CD8-positive, alpha-beta memory T cell (primary cell): ENCODE measurements around the gene SORBS2. TPM values are rescaled to one million over a fixed set of nuclear protein-coding genes. Genes with fewer than 3 reads are reported as not detected.

Experiments used
- CTCF ChIA-PET: fragments of 350-600 bp; sonication (Branson Sonifier 250); formaldehyde crosslinking; loops from one replicate; lab custom pipeline; 2021; ENCODE audit warnings: antibody characterized with exemption; lab: Charles Lee
- POLR2A ChIA-PET: fragments of 350-600 bp; sonication (Branson Sonifier 250); formaldehyde crosslinking; loops from one replicate; lab custom pipeline; 2021; ENCODE audit warnings: antibody characterized with exemption; lab: Charles Lee
- DNase-seq, 5 donors: peaks; one replicate each; pipeline versions ENCODE4 v3.0.0 to v3.0.0-alpha.2; 2020 to 2022; ENCODE audit warnings: mixed read lengths in 1 of 5
- H3K27ac ChIP-seq: one replicate; pipeline ENCODE4 v1.7.0; 2013; ENCODE audit warnings: low read depth, mild to moderate bottlenecking, low read length, moderate library complexity
- H3K27me3 ChIP-seq: 2 replicates; pipeline ENCODE4 v1.7.0; 2013; ENCODE audit warnings: low read length, mild to moderate bottlenecking; ENCODE audit not compliant: insufficient read depth, poor library complexity, severe bottlenecking
- H3K36me3 ChIP-seq: 2 replicates; pipeline ENCODE4 v1.7.0; 2013; ENCODE audit warnings: mild to moderate bottlenecking, low read length, moderate library complexity; ENCODE audit not compliant: insufficient read depth
- H3K4me1 ChIP-seq: 2 replicates; pipeline ENCODE4 v1.7.0; 2013; ENCODE audit warnings: mild to moderate bottlenecking, low read length, moderate library complexity; ENCODE audit not compliant: insufficient read depth
- H3K4me3 ChIP-seq: 2 replicates; pipeline ENCODE4 v1.7.0; 2013; ENCODE audit warnings: mild to moderate bottlenecking, low read length
- H3K9me3 ChIP-seq: 2 replicates; pipeline ENCODE4 v1.7.0; 2013; ENCODE audit warnings: mild to moderate bottlenecking, low read length
- H3K27ac Mint-ChIP-seq, 8 donors: one replicate each; pipeline ENCODE4 v1.8.0; 2020 to 2021; ENCODE audit warnings: mixed read lengths in 8 of 8, mild to moderate bottlenecking in 6 of 8, inconsistent platforms in 3 of 8, moderate library complexity in 3 of 8
- H3K27me3 Mint-ChIP-seq, 2 donors: one replicate each; pipeline ENCODE4 v1.8.0; 2020 to 2021; ENCODE audit warnings: mixed read lengths in 2 of 2, mild to moderate bottlenecking in 1 of 2, moderate library complexity in 1 of 2
- H3K36me3 Mint-ChIP-seq, 3 donors: one replicate each; pipeline ENCODE4 v1.8.0; 2020 to 2021; ENCODE audit warnings: mixed read lengths in 3 of 3, inconsistent platforms in 1 of 3, mild to moderate bottlenecking in 1 of 3
- H3K4me1 Mint-ChIP-seq, 3 donors: one replicate each; pipeline ENCODE4 v1.8.0; 2020 to 2021; ENCODE audit warnings: mixed read lengths in 3 of 3, inconsistent platforms in 1 of 3, mild to moderate bottlenecking in 1 of 3
- H3K4me3 Mint-ChIP-seq, 7 donors: one replicate each; pipeline ENCODE4 v1.8.0; 2020 to 2021; ENCODE audit warnings: mixed read lengths in 7 of 7, mild to moderate bottlenecking in 6 of 7, moderate library complexity in 4 of 7, inconsistent platforms in 2 of 7
- H3K9me3 Mint-ChIP-seq, 5 donors: one replicate each; pipeline ENCODE4 v1.8.0; 2020 to 2022; ENCODE audit warnings: mixed read lengths in 5 of 5, mild to moderate bottlenecking in 3 of 5, moderate library complexity in 2 of 5, inconsistent platforms in 1 of 5
- polyA plus RNA-seq: library from polyadenylated mRNA; unstranded; fragments of 300-500 nt; fragmentation: Illumina TruSeq; gene quantifications from one replicate; pipeline ENCODE4 v1.2.3, GENCODE V29; 2021
- total RNA-seq, 2 experiments: library from RNA; stranded (reverse); gene quantifications; one replicate each; pipeline ENCODE4 v1.2.3, GENCODE V29; 2021

SORBS2 gene
- total and polyA plus RNA-seq, 3 experiments from 2014 or later: not detected

- DNase-seq: no peak
- Mint-ChIP-seq H3K27me3 (peaks cover 4 to 24% of the 10 kb centered on the region in 2 donors), H3K4me1 (no peaks in the 10 kb centered on the region), H3K4me3 (no peak overlapping the region), H3K36me3 (no peaks in the 10 kb centered on the region), H3K27ac (no peak overlapping the region), H3K9me3 (peaks cover 0 to 9% (median 0%) of the 10 kb centered on the region in 5 donors)
- H3K36me3 ChIP-seq: no peaks in the 10 kb centered on the region
- no peak overlapping the region for H3K4me3 ChIP-seq
- ChIA-PET POLR2A (no interaction called here), CTCF (no interaction called here)
- no peaks in the 10 kb centered on the region for H3K4me1 ChIP-seq
- no peak overlapping the region for H3K27ac ChIP-seq
- no peaks in the 10 kb centered on the region for H3K9me3 ChIP-seq
- no peaks in the 10 kb centered on the region for H3K27me3 ChIP-seq
Measured at GRCh38 chr4:185730849-185731608, 81.0 kb downstream of the SORBS2 start.

- ChIA-PET CTCF (no interaction called here), POLR2A (no interaction called here)
- Histone ChIP-seq H3K9me3 (no peaks in the 10 kb centered on the region), H3K27ac (no peak overlapping the region), H3K36me3 (no peaks in the 10 kb centered on the region), H3K4me1 (no peaks in the 10 kb centered on the region), H3K27me3 (no peaks in the 10 kb centered on the region), H3K4me3 (no peak overlapping the region)
- no peak overlapping the region for H3K4me3 Mint-ChIP-seq
- peaks cover 0 to 9% (median 0%) of the 10 kb centered on the region in 5 donors for H3K9me3 Mint-ChIP-seq
- no peaks in the 10 kb centered on the region for H3K4me1 Mint-ChIP-seq
- no peak for DNase-seq
- H3K27me3 Mint-ChIP-seq: peaks cover 4 to 23% of the 10 kb centered on the region in 2 donors
- no peaks in the 10 kb centered on the region for H3K36me3 Mint-ChIP-seq
- no peak overlapping the region for H3K27ac Mint-ChIP-seq
Measured at GRCh38 chr4:185730387-185730786, 81.6 kb downstream of the SORBS2 start.

- Histone ChIP-seq H3K9me3 (no peaks in the 10 kb centered on the region), H3K4me3 (no peak overlapping the region), H3K27ac (no peak overlapping the region), H3K4me1 (no peaks in the 10 kb centered on the region), H3K27me3 (no peaks in the 10 kb centered on the region), H3K36me3 (no peaks in the 10 kb centered on the region)
- H3K4me1 Mint-ChIP-seq: no peaks in the 10 kb centered on the region
- peaks cover 0 to 5% (median 0%) of the 10 kb centered on the region in 5 donors for H3K9me3 Mint-ChIP-seq
- no peak overlapping the region for H3K27ac Mint-ChIP-seq
- no peak for DNase-seq
- H3K4me3 Mint-ChIP-seq: no peak overlapping the region
- ChIA-PET CTCF (no interaction called here), POLR2A (no interaction called here)
- H3K36me3 Mint-ChIP-seq: no peaks in the 10 kb centered on the region
- peaks cover 4 to 18% of the 10 kb centered on the region in 2 donors for H3K27me3 Mint-ChIP-seq
Measured at GRCh38 chr4:185729391-185729804, 82.6 kb downstream of the SORBS2 start.

- H3K4me3 ChIP-seq: no peak overlapping the region
- POLR2A ChIA-PET: no interaction called here
- H3K27me3 ChIP-seq: no peaks in the 10 kb centered on the region
- peaks cover 0 to 5% (median 0%) of the 10 kb centered on the region in 5 donors for H3K9me3 Mint-ChIP-seq
- no peak overlapping the region for H3K27ac Mint-ChIP-seq
- H3K36me3 Mint-ChIP-seq: no peaks in the 10 kb centered on the region
- H3K27me3 Mint-ChIP-seq: peaks cover 4 to 16% of the 10 kb centered on the region in 2 donors
- CTCF ChIA-PET: no interaction called here
- no peaks in the 10 kb centered on the region for H3K36me3 ChIP-seq
- H3K4me1 ChIP-seq: no peaks in the 10 kb centered on the region
- H3K4me1 Mint-ChIP-seq: no peaks in the 10 kb centered on the region
- no peaks in the 10 kb centered on the region for H3K9me3 ChIP-seq
- no peak overlapping the region for H3K27ac ChIP-seq
- no peak for DNase-seq
- no peak overlapping the region for H3K4me3 Mint-ChIP-seq
Measured at GRCh38 chr4:185728893-185729292, 83.1 kb downstream of the SORBS2 start.

- CTCF ChIA-PET: no interaction called here
- no peak overlapping the region for H3K27ac ChIP-seq
Measured at GRCh38 chr4:185726931-185727330, 85.1 kb downstream of the SORBS2 start.

GRCh38 chr4:185723631-185724260 lies 88.2 kb downstream of the SORBS2 start:
- no peak overlapping the region for H3K27ac Mint-ChIP-seq
- Histone ChIP-seq H3K9me3 (no peaks in the 10 kb centered on the region), H3K27ac (no peak overlapping the region), H3K4me1 (no peaks in the 10 kb centered on the region), H3K36me3 (no peaks in the 10 kb centered on the region), H3K27me3 (no peaks in the 10 kb centered on the region), H3K4me3 (no peak overlapping the region)
- H3K4me3 Mint-ChIP-seq: no peak overlapping the region
- no peaks in the 10 kb centered on the region for H3K36me3 Mint-ChIP-seq
- ChIA-PET CTCF (no interaction called here), POLR2A (no interaction called here)
- DNase-seq: no peak
- H3K4me1 Mint-ChIP-seq: no peaks in the 10 kb centered on the region
- no peaks in the 10 kb centered on the region for H3K9me3 Mint-ChIP-seq
- H3K27me3 Mint-ChIP-seq: peaks cover 0 to 2% of the 10 kb centered on the region in 2 donors

More at GRCh38 chr4:185726931-185727330, 85.1 kb downstream of the SORBS2 start:
- POLR2A ChIA-PET: no interaction called here
- no peak for DNase-seq
- Histone ChIP-seq H3K36me3 (no peaks in the 10 kb centered on the region), H3K9me3 (no peaks in the 10 kb centered on the region), H3K4me1 (no peaks in the 10 kb centered on the region), H3K4me3 (no peak overlapping the region), H3K27me3 (no peaks in the 10 kb centered on the region)
- Mint-ChIP-seq H3K36me3 (no peaks in the 10 kb centered on the region), H3K27ac (no peak overlapping the region), H3K4me1 (no peaks in the 10 kb centered on the region), H3K4me3 (no peak overlapping the region), H3K27me3 (peaks cover 2 to 4% of the 10 kb centered on the region in 2 donors), H3K9me3 (no peaks in the 10 kb centered on the region)

GRCh38 chr4:185722029-185722316 lies 90.0 kb downstream of the SORBS2 start:
- ChIA-PET CTCF (no interaction called here), POLR2A (no interaction called here)
- no peaks in the 10 kb centered on the region for H3K27me3 ChIP-seq
- DNase-seq: no peak
- no peak overlapping the region for H3K4me3 ChIP-seq
- H3K9me3 ChIP-seq: no peaks in the 10 kb centered on the region
- Mint-ChIP-seq H3K27me3 (peaks cover 0 to under 1% of the 10 kb centered on the region in 2 donors), H3K4me1 (no peaks in the 10 kb centered on the region), H3K4me3 (no peak overlapping the region), H3K9me3 (no peaks in the 10 kb centered on the region), H3K27ac (no peak overlapping the region), H3K36me3 (no peaks in the 10 kb centered on the region)
- no peak overlapping the region for H3K27ac ChIP-seq
- no peaks in the 10 kb centered on the region for H3K36me3 ChIP-seq
- no peaks in the 10 kb centered on the region for H3K4me1 ChIP-seq

GRCh38 chr4:185721190-185722028 lies 90.6 kb downstream of the SORBS2 start:
- Histone ChIP-seq H3K4me3 (no peak overlapping the region), H3K27ac (no peak overlapping the region), H3K4me1 (no peaks in the 10 kb centered on the region), H3K27me3 (no peaks in the 10 kb centered on the region), H3K36me3 (no peaks in the 10 kb centered on the region), H3K9me3 (no peaks in the 10 kb centered on the region)
- DNase-seq: no peak
- no peak overlapping the region for H3K27ac Mint-ChIP-seq
- POLR2A ChIA-PET: no interaction called here
- H3K4me3 Mint-ChIP-seq: no peak overlapping the region
- no peaks in the 10 kb centered on the region for H3K4me1 Mint-ChIP-seq
- CTCF ChIA-PET: no interaction called here
- H3K9me3 Mint-ChIP-seq: no peaks in the 10 kb centered on the region
- no peaks in the 10 kb centered on the region for H3K27me3 Mint-ChIP-seq
- H3K36me3 Mint-ChIP-seq: no peaks in the 10 kb centered on the region
